Tibial nerve (tissue), 3 donors: ENCODE data around the gene GPC3.

Experiments used
- CTCF ChIP-seq, 5 experiments: fragments of 200-600 bp in 3 of 5; fragments of 450-650 bp in 2 of 5; sonication (generic) in 3 of 5; IDR thresholded peaks; one replicate each; pipeline ENCODE4 v1.5.1; 2016 to 2019; ENCODE audit warnings: antibody characterized with exemption in 5 of 5, mild to moderate bottlenecking in 3 of 5, moderate library complexity in 2 of 5
- POLR2A ChIP-seq, 2 donors: fragments of 450-650 bp; IDR thresholded peaks; one replicate each; pipeline ENCODE4 v1.6.1; 2017; ENCODE audit warnings: antibody characterized with exemption in 2 of 2, mild to moderate bottlenecking in 2 of 2, moderate library complexity in 2 of 2

DNA sequence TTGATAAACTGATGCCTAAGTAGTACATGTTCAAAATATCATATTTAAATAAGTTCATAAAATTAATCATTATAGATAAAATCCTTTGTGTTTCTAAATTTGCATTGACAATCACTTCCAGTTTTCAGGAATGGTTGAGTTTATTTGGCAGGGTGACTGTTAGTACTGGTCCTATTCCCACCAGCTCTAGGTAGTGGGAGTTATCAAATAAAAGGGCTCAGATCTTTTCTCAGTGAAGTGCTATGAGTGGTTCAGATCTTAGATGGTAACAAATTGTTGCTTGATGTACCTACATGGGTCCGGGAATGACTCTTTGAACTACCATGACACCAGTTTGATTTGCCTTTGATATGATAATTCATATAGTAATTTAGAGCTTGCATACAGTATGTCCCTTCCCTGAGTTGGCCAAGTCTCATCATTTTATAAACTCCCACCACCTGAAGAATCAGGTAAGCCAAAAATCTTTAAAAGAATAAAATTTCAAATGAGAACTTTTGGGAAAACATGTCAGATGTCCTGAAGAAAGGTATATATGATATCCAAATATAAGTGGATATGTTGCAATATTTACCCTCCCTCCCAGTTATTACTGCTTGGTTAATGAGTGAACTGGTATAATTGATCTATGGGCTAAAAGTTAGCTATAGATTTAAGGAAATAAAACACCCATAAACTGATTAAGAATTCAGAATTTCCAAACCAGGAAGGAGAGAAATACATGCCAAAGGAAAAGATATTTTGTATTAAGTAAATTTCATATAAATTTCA is 28.6 kb downstream of the GPC3 start:
- no peak for TF ChIP-seq POLR2A (IDR thresholded peaks at IDR 0.05)
- TF ChIP-seq CTCF (IDR thresholded peaks at IDR 0.05), result no peak
